ENCODE measurements around the gene CDIP1. TPM values are rescaled to one million over a fixed set of nuclear protein-coding genes. Genes with fewer than 3 reads are reported as not detected.

CDIP1 gene
- total RNA-seq, 3 donors from 2014 or later (not counting 1 experiment from before 2014, with no cell fraction given), result 35.2 to 49.2 (median 37.9) TPM

GRCh38 chr16:4534151-4534790 is 4.3 kb downstream of the CDIP1 start:
- no peak overlapping the region for H3K4me3 ChIP-seq (ENCODE audit: low read length)
- H3K27me3 Mint-ChIP-seq (ENCODE audit: low read depth in 2 of 2), result no peaks in the 10 kb centered on the region
- WGBS (ENCODE audit: insufficient coverage), result 74% methylated on average over 12 of the region's 13 CpGs
- peak overlapping the region; percentile 84 to 88 for H3K27ac Mint-ChIP-seq
- peak in 1 of 2 donors; percentile 58 for DNase-seq
- peak overlapping the region; percentile 84 for H3K4me3 Mint-ChIP-seq
- H3K4me1 Mint-ChIP-seq, result peaks cover 37 to 55% of the 10 kb centered on the region in 2 donors
- H3K27ac ChIP-seq (ENCODE audit: low read length), result peak overlapping the region; percentile 48
- TF ChIP-seq CTCF (IDR thresholded peaks at IDR 0.05), result no peak
- H3K36me3 Mint-ChIP-seq, result no peaks in the 10 kb centered on the region
- H3K36me3 ChIP-seq (ENCODE audit: control insufficient read depth, insufficient read depth, low read length), result peaks cover 8% of the 10 kb centered on the region
- intact Hi-C loops (cut with micrococcal nuclease), result no loop called here
- H3K4me1 ChIP-seq (ENCODE audit: control insufficient read depth, insufficient read depth, low read length), result peaks cover 55% of the 10 kb centered on the region
- no peaks in the 10 kb centered on the region for H3K27me3 ChIP-seq (ENCODE audit: control insufficient read depth, insufficient read depth, low read length)
- no peaks in the 10 kb centered on the region for H3K9me3 Mint-ChIP-seq
- no peak for ATAC-seq
- H3K9me3 ChIP-seq (ENCODE audit: control insufficient read depth, insufficient read depth, low read length), result no peaks in the 10 kb centered on the region

DNA sequence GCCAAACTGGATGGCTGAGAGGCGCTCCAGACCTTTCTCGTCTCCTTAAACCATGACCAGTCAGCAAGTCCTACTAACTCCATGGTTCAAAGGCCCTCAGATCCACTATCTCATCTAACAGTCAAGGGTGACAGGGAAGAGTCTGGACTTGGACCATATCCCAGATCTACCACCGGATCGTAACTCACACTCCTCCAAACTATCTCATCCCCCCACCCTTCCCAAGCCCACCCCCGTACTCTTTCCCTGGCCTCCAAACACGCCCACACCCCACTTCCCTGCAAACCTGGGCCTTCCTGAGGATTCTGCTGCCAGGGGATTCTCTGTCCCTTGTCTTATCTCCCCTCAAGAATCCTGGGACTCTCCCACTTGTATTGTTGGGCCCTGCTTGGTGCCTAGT is 5.1 kb downstream of the CDIP1 start:
- Mint-ChIP-seq H3K36me3 (no peaks in the 10 kb centered on the region), H3K27ac (peak overlapping the region; percentile 84 to 88), H3K4me1 (peaks cover 42 to 57% of the 10 kb centered on the region in 2 donors), H3K27me3 (ENCODE audit: low read depth in 2 of 2) (no peaks in the 10 kb centered on the region), H3K4me3 (no peak overlapping the region), H3K9me3 (no peaks in the 10 kb centered on the region)
- Histone ChIP-seq H3K27ac (ENCODE audit: low read length) (no peak overlapping the region), H3K9me3 (ENCODE audit: control insufficient read depth, insufficient read depth, low read length) (no peaks in the 10 kb centered on the region), H3K27me3 (ENCODE audit: control insufficient read depth, insufficient read depth, low read length) (no peaks in the 10 kb centered on the region), H3K36me3 (ENCODE audit: control insufficient read depth, insufficient read depth, low read length) (peaks cover 8% of the 10 kb centered on the region), H3K4me1 (ENCODE audit: control insufficient read depth, insufficient read depth, low read length) (peaks cover 55% of the 10 kb centered on the region), H3K4me3 (ENCODE audit: low read length) (no peak overlapping the region)
- intact Hi-C loops (cut with micrococcal nuclease), result no loop called here
- 96% methylated on average over 6 of the region's 6 CpGs for WGBS (ENCODE audit: insufficient coverage)
- DNase-seq (no peak), ATAC-seq (no peak)
- TF ChIP-seq CTCF (IDR thresholded peaks at IDR 0.05), result no peak

GRCh38 chr16:4532238-4532637 is 6.3 kb downstream of the CDIP1 start:
- Mint-ChIP-seq H3K27ac (no peak overlapping the region), H3K4me1 (peaks cover 38 to 55% of the 10 kb centered on the region in 2 donors)
- intact Hi-C loops (cut with micrococcal nuclease), result no loop called here

More at GRCh38 chr16:4532238-4532637, 6.3 kb downstream of the CDIP1 start:
- peaks cover 50% of the 10 kb centered on the region for H3K4me1 ChIP-seq (ENCODE audit: control insufficient read depth, insufficient read depth, low read length)
- TF ChIP-seq CTCF (IDR thresholded peaks at IDR 0.05), result no peak
- ATAC-seq, result no peak
- H3K27me3 Mint-ChIP-seq (ENCODE audit: low read depth in 2 of 2), result no peaks in the 10 kb centered on the region
- H3K9me3 Mint-ChIP-seq, result no peaks in the 10 kb centered on the region
- DNase-seq, result no peak
- peaks cover 8% of the 10 kb centered on the region for H3K36me3 ChIP-seq (ENCODE audit: control insufficient read depth, insufficient read depth, low read length)
- no peaks in the 10 kb centered on the region for H3K27me3 ChIP-seq (ENCODE audit: control insufficient read depth, insufficient read depth, low read length)
- no peak overlapping the region for H3K4me3 ChIP-seq (ENCODE audit: low read length)
- H3K9me3 ChIP-seq (ENCODE audit: control insufficient read depth, insufficient read depth, low read length), result no peaks in the 10 kb centered on the region
- H3K4me3 Mint-ChIP-seq, result no peak overlapping the region
- H3K36me3 Mint-ChIP-seq, result no peaks in the 10 kb centered on the region
- no peak overlapping the region for H3K27ac ChIP-seq (ENCODE audit: low read length)
- 97% methylated on average over 10 of the region's 10 CpGs for WGBS (ENCODE audit: insufficient coverage)
